GM19240 (cell line): ENCODE measurements around the gene PAPSS1.

Experiments
- DNase-seq: peaks from one replicate; pipeline ENCODE4 v3.0.0; 2011; ENCODE audit warnings: low spot score; ENCODE audit not compliant: insufficient read length

Gene PAPSS1

GRCh38 chr4:107630185-107630705, 89.8 kb downstream of the PAPSS1 start:
- DNase-seq = no peak

- no peak for DNase-seq
Observed at GRCh38 chr4:107629318-107629717, 90.7 kb downstream of the PAPSS1 start.

- DNase-seq = no peak
Observed at GRCh38 chr4:107625391-107625902, 94.6 kb downstream of the PAPSS1 start.

- DNase-seq = no peak
Observed at GRCh38 chr4:107624024-107624423, 96.0 kb downstream of the PAPSS1 start.

GRCh38 chr4:107622006-107622405, 98.0 kb downstream of the PAPSS1 start:
- no peak for DNase-seq

- no peak for DNase-seq
Observed at GRCh38 chr4:107619731-107620130, 100.3 kb downstream of the PAPSS1 start.

- DNase-seq = no peak
Observed at GRCh38 chr4:107619066-107619465, 101.0 kb downstream of the PAPSS1 start.

- no peak for DNase-seq
Observed at GRCh38 chr4:107618656-107619055, 101.4 kb downstream of the PAPSS1 start.

- no peak for DNase-seq
Observed at GRCh38 chr4:107616838-107617389, 103.1 kb downstream of the PAPSS1 start.

- no peak for DNase-seq
Observed at GRCh38 chr4:107615809-107616208, 104.2 kb downstream of the PAPSS1 start.

GRCh38 chr4:107603430-107603829, 116.6 kb downstream of the PAPSS1 start:
- DNase-seq = no peak

- DNase-seq = no peak
Observed at GRCh38 chr4:107600983-107601382, 119.1 kb downstream of the PAPSS1 start.

- DNase-seq = no peak
Observed at GRCh38 chr4:107600436-107600835, 119.6 kb downstream of the PAPSS1 start.

- no peak for DNase-seq
Observed at GRCh38 chr4:107599841-107600240, 120.2 kb downstream of the PAPSS1 start.

GRCh38 chr4:107593230-107593629, 126.8 kb downstream of the PAPSS1 start:
- DNase-seq = no peak

- no peak for DNase-seq
Observed at GRCh38 chr4:107592519-107592918, 127.5 kb downstream of the PAPSS1 start.

- DNase-seq = no peak
Observed at GRCh38 chr4:107589269-107589668, 130.8 kb downstream of the PAPSS1 start.

GRCh38 chr4:107586371-107586770, 133.7 kb downstream of the PAPSS1 start:
- no peak for DNase-seq

GRCh38 chr4:107579099-107579498, 140.9 kb downstream of the PAPSS1 start:
- DNase-seq = no peak

GRCh38 chr4:107578321-107578720, 141.7 kb downstream of the PAPSS1 start:
- DNase-seq = no peak

GRCh38 chr4:107577743-107578142, 142.3 kb downstream of the PAPSS1 start:
- DNase-seq = no peak

GRCh38 chr4:107575243-107575642, 144.8 kb downstream of the PAPSS1 start:
- no peak for DNase-seq

GRCh38 chr4:107572281-107572680, 147.8 kb downstream of the PAPSS1 start:
- DNase-seq = no peak
